RCC 7860 (cell line): ENCODE data around the gene PCNT.

Experiments
- DNase-seq: peaks from one replicate; pipeline ENCODE4 v3.0.0-alpha.2; 2015; ENCODE audit warnings: low spot score
- FAIRE-seq: peaks from 2 replicates; lab custom pipeline; 2012; peaks lifted over from hg19 to GRCh38; lab: Jason Lieb, UNC

PCNT gene

GRCh38 chr21:46323710-46324389 lies at the start of gene PCNT, which contains the start of gene C21orf58:
Gene PCNT (plus strand): TSS chr21:46324156. CDS start chr21:46324229, 73 bp downstream.
Gene C21orf58 (minus strand): TSS chr21:46323870. CDS start chr21:46322738, 1,132 bp downstream.
- FAIRE-seq (peak; percentile 62), DNase-seq (peak; percentile 95)

GRCh38 chr21:46274797-46275390 lies 49.1 kb upstream of the PCNT start:
- DNase-seq, result no peak
- no peak for FAIRE-seq

- no peak for DNase-seq
- no peak for FAIRE-seq
These were observed 39.8 kb upstream of the PCNT start for GRCh38 chr21:46284077-46284644.

GRCh38 chr21:46284733-46285132 lies 39.2 kb upstream of the PCNT start:
- DNase-seq (no peak), FAIRE-seq (no peak)

- DNase-seq (no peak), FAIRE-seq (no peak)
These were observed 38.7 kb upstream of the PCNT start, which contains the start of gene MCM3AP for GRCh38 chr21:46285206-46285661. Gene MCM3AP (minus strand): TSS chr21:46285611. CDS start chr21:46285286, 325 bp downstream.

- DNase-seq (peak; percentile 75), FAIRE-seq (no peak)
These were observed 38.0 kb upstream of the PCNT start, which contains the start of gene YBEY for GRCh38 chr21:46285761-46286647. Gene YBEY (plus strand): TSS chr21:46286342. CDS start chr21:46286914, 572 bp downstream.

- no peak for DNase-seq
- no peak for FAIRE-seq
These were observed 37.3 kb upstream of the PCNT start for GRCh38 chr21:46286648-46287002.

GRCh38 chr21:46287541-46287940 lies 36.4 kb upstream of the PCNT start:
- FAIRE-seq (no peak), DNase-seq (no peak)

GRCh38 chr21:46289655-46290179 lies 34.2 kb upstream of the PCNT start:
- no peak for DNase-seq
- FAIRE-seq, result no peak

GRCh38 chr21:46291561-46291960 lies 32.4 kb upstream of the PCNT start:
- no peak for DNase-seq

GRCh38 chr21:46294647-46295176 lies 29.2 kb upstream of the PCNT start:
- DNase-seq, result peak; percentile 84
- peak; percentile 81 for FAIRE-seq

More at GRCh38 chr21:46291561-46291960, 32.4 kb upstream of the PCNT start:
- no peak for FAIRE-seq

- FAIRE-seq, result no peak
- DNase-seq, result no peak
These were observed 28.7 kb upstream of the PCNT start for GRCh38 chr21:46295177-46295770.

- FAIRE-seq (no peak), DNase-seq (no peak)
These were observed 27.8 kb upstream of the PCNT start for GRCh38 chr21:46295996-46296752.

GRCh38 chr21:46297338-46298271 lies 26.4 kb upstream of the PCNT start:
- FAIRE-seq (no peak), DNase-seq (no peak)

GRCh38 chr21:46299167-46299566 lies 24.8 kb upstream of the PCNT start:
- no peak for DNase-seq
- no peak for FAIRE-seq

GRCh38 chr21:46301759-46302158 lies 22.2 kb upstream of the PCNT start:
- DNase-seq (no peak), FAIRE-seq (no peak)

GRCh38 chr21:46304437-46304836 lies 19.5 kb upstream of the PCNT start:
- FAIRE-seq, result no peak
- no peak for DNase-seq

- FAIRE-seq (no peak), DNase-seq (no peak)
These were observed 19.0 kb upstream of the PCNT start for GRCh38 chr21:46304955-46305354.
